HG02798 (cell line): ENCODE results near the gene NMUR1.

Source experiments
- ATAC-seq: cut with Tn5 transposase; IDR thresholded peaks from one replicate; pipeline ENCODE4 v1.9.1; 2021; ENCODE audit warnings: mild to moderate bottlenecking; ENCODE audit not compliant: unreplicated experiment, poor library complexity

NMUR1 gene

DNA sequence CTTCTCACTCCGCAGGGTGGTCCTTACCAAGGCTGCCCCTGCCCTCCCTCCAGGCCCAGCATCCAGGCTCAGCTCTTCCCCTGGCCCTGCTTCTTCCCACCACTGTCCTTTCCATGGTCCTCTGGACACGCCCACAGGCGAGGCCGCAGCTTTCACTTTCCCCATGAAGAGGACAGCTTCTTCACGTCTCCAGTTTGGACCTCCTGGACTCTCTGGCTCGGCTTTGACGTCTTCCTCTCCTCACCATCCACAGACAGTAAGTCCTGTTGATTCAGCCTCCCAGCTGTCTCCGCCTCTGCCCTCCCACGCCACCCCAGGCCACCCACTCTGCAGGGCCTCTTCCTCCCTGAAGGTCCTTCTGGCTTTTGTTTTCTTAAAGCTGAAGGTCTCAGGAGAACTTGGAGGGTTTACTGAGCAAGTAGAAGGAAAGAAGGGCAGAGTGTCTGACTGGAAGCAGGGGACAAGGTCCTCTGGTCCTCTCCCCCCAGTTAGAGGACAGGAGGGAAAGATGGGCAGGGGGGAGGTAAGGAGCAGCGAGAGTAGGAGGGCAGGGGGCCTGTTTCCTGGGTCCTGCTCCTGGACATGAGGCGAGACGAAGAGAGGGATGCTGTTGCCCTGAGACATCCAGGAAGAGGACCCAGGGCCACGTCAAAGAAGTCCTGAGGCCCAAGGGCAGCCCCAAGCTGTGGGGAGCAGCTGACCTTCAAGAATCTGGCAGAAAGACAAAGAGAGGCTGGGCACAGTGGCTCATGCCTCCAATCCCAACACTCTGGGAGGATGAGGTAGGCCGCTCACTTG is 24.7 kb upstream of the NMUR1 start:
- ATAC-seq, result no peak

GRCh38 chr2:231554327-231554726 is 24.1 kb upstream of the NMUR1 start:
- ATAC-seq, result no peak

GRCh38 chr2:231552752-231553151 is 22.5 kb upstream of the NMUR1 start:
- no peak for ATAC-seq

DNA sequence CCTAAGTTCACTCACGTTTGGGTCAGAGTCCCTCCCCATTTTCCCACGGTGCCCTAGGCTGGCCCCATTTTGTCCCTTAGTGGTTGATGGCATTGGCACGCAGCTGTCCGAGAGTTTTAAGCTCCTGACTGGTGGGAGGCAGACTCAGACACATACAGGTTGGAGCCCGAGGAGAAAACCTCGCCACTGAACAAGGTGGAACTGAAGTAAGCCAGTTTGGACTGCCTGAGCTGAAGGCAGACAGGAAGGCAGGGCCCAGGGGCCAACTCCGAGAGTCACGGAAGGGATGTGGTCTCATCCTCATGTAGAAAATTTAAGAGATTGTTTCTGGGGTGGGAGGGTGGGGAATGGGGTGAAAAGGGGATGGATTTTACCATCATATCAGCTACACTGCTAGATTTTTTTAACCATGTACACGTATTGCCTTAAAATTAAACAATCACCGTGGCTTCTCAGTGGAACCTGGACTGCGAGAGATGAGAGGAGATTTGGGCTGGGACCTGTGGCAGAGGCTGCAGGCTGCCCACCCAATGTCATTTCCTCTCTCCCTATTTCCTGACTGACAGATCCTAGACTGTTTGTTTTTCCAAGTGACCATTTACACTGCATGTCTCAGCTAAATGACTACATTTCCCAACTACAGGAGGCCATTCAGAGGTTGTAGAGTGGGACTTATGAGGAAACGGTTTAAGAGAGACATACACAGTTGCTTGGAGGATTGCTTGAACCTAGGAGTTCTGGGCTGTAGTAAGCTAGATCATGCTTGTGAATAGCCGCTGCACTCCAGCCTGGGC is 19.4 kb upstream of the NMUR1 start:
- ATAC-seq, result no peak

DNA sequence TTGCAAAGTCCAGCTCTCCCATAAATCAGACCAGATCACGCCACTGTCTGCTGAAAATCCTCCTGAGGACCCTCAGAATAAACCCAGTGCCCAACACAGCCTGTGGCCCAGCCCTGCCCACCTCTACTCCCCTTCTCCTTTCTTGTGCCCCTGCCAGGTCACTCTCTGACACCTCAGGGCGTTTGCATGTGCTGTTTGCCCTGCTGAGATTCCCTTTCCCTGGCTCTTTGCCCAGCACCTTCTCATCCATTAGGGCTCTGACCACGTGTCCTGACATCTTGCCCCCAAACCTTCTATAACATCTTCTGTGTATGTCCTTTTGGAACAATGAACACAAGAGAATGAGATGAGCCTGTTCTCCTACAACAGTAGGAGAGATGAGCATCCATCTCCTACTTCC is 18.5 kb upstream of the NMUR1 start:
- no peak for ATAC-seq

DNA sequence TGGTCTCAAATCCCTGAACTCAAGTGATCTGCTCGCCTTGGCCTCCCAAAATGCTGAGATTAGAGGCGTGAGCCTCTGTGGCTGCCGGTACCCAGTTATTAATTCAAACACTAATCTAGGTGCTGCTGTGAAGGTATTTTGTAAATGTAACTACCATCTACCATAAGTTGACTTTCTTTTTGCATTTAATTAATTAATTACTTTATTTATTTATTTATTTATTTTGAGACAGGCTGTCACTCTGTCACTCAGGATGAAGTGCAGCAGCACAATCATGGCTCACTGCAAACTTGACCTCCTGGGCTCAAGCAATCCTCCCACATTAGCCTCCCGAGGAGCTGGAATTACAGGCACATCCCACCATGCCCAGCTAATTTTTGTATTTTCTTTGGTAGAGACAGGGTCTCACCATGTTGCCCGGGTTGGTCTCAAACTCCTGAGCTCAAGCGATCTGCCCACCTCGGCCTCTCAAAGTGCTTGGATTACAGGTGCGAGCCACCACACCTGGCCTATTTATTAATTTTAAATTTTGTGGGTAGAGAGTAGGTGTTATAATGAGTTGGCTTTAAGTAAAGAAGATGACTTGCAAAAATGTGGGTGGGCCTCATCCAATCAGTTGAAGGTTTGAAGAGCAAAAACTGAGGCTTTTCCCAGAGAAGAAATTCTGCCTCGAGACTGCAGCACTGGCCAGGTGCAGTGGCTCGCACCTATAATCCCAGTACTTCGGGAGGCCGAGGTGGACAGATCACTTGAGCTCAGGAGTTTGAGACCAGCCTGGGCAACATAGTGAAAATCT is 17.3 kb upstream of the NMUR1 start:
- no peak for ATAC-seq

GRCh38 chr2:231546014-231546715 is 15.9 kb upstream of the NMUR1 start:
- ATAC-seq, result no peak

DNA sequence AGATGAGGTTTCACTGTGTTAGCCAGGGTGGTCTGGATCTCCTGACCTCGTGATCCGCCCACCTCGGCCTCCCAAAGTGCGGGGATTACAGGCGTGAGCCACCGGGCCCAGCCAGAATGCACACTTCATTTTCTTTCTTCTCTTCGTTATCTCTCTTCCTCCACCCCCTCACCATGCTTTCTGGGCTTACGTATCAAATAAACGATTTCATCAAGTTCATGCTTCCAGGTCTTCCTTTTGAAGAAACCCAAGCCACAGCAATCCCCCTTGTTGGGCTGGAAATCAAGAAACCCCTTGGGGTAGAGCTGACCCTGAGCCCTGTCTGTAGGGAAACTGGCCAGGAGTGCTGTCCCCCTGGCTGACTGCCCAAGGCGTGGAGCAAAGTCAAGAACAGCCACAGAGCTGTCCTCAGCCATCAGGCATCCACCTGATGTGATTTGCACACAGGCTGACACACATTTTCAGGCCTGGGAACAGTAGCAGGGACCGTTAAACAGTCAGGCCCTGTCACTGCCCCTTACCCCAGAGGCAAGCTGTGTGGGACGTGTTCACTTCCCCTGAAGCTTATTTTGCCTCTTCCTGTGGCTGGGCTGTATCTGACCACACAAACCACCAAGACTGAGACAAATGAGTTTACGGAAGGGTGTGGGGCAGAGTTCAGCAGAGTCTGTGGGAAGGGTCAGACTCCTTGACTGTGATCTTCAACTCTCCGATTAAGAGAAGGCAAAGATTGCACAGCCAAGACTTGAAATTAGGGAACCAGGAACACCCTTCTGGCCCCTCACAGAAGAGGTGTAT is 15.1 kb upstream of the NMUR1 start:
- ATAC-seq, result peak; percentile 99

DNA sequence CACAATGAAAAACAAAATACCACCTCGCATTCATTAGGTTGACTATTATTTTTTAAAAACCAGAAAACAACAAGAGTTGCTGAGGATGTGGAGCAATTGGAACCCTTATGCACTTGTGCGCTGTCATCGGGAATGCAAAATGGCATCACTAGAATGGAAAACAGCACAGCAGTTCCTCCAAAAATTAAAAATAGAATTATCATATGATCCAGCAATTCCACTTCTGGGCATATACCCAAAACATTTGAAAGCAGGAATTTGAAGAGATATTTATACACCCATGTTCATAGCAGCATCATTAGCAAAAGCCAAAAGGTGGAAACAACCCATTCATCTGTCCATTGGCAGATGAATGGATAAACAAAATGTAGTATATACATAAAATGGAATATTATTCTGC is 11.9 kb upstream of the NMUR1 start:
- ATAC-seq, result no peak

- ATAC-seq, result no peak
Measured at GRCh38 chr2:231541645-231542044, 11.4 kb upstream of the NMUR1 start.

DNA sequence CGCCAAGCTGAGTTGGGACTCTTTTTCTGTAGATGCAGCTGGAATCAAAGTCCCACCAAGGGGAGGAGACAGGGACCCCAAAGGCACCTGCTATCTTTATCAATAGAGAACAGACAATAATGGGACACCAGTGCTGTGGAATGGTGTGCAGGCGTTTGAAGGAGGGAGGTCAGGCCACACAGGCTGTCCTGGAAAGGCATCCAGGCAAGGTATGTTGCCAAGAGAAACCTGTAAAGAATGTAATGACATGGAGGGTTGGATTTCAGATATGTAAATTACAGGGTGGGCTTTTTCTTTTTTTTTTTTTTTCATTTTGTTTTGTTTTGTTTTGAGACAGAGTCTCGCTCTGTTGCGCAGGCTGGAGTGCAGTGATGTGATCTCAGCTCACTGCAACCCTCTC is 9.7 kb upstream of the NMUR1 start:
- no peak for ATAC-seq

DNA sequence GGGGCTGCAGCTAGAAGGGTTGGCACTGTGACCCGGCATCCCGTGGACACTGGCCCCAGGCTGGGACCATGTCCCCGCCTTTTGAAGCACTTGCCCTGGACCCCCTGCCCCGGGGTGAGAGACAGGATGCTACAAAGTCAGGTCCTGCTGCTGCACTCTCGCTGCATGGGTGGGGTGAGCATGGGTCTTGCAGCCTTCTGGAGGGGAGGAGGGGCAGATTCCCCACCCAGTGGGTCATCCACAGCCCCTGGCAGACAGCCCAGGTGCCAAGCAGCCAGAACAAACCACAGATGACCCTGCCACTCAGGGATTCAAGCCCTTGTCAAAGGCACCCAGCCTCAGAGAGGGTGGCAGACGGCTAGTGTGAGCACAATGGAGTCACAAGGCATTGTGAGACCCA is 5.7 kb upstream of the NMUR1 start:
- ATAC-seq, result no peak

- ATAC-seq, result no peak
Measured at GRCh38 chr2:231533777-231534125, 3.5 kb upstream of the NMUR1 start.

- ATAC-seq, result no peak
Measured at GRCh38 chr2:231533086-231533776, 3.0 kb upstream of the NMUR1 start.

- no peak for ATAC-seq
Measured at GRCh38 chr2:231532756-231533035, 2.5 kb upstream of the NMUR1 start.

DNA sequence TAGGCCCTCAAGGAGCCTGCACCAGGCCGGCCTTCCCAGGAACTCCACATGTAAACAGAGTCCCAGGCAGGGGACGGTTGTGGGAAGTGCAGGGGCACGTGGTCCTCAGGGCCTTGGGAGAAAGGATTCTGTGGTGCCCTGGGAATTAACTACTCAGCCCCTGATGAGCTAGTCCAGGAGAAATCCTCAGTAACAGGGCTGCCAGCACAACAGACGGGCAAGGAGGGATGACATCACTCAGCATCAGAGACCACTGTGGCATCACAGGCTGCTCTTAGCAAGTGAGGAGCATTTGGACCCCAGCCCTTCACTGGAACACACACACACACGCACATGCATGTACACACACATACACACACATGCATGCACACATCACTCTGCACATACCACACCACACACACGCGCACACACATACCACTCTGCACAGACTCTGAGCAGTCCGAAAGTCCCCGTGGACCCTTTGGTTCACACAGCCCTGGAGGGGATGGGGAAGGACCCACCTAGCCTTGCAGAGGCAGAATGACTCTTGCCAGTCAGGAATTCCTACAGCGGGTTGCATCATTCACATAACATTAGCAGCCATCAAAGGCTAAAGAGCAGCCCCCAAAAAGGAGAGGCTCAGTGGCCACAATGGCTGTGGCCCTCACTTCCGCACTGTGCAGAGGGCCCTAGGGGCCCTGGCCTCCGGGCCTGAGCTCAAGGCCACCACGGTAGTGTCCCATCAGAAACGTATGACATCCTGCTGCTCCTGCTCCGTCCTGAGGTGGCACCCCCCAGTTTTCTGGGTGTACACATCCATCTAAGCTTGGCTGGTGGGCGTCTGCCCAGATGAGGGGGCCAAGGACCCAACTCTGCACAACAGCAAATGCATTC is 1.9 kb upstream of the NMUR1 start:
- no peak for ATAC-seq

DNA sequence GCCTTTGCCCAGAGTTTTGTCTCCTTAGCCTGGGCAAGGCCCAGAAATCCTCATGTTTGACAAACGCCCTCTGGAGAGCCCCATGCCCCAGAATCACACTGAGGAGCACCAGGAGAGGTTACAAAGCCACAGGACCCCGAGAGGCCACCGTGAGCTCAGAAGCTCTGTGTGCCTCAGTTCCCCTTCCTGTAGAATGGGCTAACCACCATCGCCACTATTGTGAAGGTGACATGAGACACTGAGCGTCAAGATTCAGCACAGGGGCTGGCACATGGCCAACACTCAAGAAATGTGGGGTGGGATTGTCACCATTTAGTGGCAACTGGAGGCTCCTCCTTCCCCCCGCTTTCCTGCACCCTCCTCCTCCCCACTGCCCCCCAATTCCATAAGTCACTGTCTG is 1.2 kb upstream of the NMUR1 start:
- ATAC-seq, result no peak

DNA sequence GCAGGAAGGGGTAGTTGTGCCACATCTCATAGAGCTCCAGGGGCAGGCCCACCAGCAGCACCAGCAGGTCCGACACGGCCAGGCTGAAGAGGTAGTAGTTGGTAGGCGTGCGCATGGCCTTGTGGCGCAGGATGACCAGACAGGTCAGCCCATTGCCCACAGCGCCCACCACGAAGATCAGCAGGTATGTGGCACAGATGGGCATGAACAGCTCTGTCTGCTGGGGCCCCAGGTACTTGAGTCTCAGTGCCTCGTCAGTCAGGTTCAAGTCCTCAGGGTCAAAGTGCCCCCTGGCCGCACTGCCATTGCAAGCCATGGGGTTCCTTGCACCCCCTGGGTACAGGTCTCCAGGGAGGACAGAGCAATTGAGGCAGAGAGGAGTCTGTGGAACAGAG is 1.6 kb downstream of the NMUR1 start:
- ATAC-seq, result no peak
